Stimulated activated effector memory CD8-positive, alpha-beta T cell treated with anti-CD3 and anti-CD28 coated beads, Interleukin-12 subunit alpha, Interleukin-12 subunit beta, amount 100 ng/mL, for 72 hours (primary cell): Measurements from ENCODE around the gene SUCLG2.
A peak's percentile ranks its signal among the peaks of the same experiment; 100 is the strongest.

Experiments
- ATAC-seq: fragments of 150-1000 bp; cut with Tn5 transposase; 2 replicates; pipeline ENCODE4 v1.10.0; 2021
- DNase-seq, 2 donors: peaks; one replicate each; pipeline ENCODE4 v3.0.0; 2021 to 2022; ENCODE audit warnings: low spot score in 2 of 2
- H3K27ac Mint-ChIP-seq: one replicate; pipeline ENCODE4 v1.8.0; 2022; ENCODE audit warnings: mild to moderate bottlenecking, mixed read lengths
- H3K36me3 Mint-ChIP-seq: one replicate; pipeline ENCODE4 v1.8.0; 2022; ENCODE audit warnings: mild to moderate bottlenecking, mixed read lengths
- H3K4me1 Mint-ChIP-seq: one replicate; pipeline ENCODE4 v1.8.0; 2022; ENCODE audit warnings: mixed read lengths
- H3K4me3 Mint-ChIP-seq: one replicate; pipeline ENCODE4 v1.8.0; 2022; ENCODE audit warnings: mild to moderate bottlenecking, mixed read lengths
- H3K9me3 Mint-ChIP-seq: one replicate; pipeline ENCODE4 v1.8.0; 2022; ENCODE audit warnings: mixed read lengths

The SUCLG2 gene

DNA sequence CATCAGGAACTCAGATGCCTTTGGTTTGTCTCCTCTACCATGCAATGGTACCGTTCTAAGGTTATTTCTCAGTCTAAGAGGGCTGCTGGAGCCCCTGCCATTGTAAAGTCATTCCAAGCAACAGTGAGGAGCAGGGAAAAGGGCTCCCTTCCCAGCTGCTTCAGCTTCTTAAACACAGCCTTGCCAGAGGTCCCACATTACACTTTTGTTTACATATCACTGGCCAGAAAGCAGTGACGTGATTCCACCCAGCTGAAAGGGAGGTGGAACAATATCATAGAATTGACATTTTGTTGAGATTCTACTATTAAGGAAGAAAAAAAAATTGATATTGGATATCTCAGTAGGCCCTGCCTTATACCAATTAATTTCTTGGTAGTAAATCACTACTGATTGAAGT is 194.6 kb downstream of the SUCLG2 start:
- no peak for DNase-seq
- Mint-ChIP-seq H3K4me1 (peaks cover 27% of the 10 kb centered on the region), H3K27ac (no peak overlapping the region), H3K36me3 (no peaks in the 10 kb centered on the region), H3K4me3 (no peak overlapping the region), H3K9me3 (no peaks in the 10 kb centered on the region)
- ATAC-seq = no peak

DNA sequence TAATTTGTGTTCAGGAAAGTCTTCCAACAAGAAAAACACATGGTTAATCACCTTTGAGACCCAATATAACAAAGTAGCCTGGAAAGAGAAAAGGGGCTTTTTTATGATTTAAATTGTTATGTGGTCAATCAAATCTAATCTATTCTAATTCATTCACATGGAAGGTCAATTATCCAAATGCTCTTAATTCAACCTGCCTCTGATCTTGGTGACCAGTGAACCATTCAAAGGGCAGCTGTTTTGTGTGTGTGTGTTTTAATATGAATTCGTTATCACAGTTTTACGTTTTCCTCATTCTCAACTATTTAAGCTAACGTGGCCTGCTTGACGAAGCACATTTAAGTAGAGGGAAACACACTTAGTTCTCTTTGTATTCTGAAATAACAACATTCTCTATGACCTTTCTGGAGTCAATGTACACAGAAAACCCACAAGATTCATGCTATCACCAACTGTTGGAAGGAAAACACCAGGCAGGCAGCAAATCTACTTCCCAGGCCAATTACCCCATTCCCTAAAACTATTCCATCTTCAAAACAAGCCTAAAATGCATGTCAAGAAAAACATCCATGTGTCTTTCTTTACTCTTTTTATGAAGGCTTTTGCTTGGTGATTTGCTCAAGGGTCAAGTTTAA is 195.4 kb downstream of the SUCLG2 start:
- no peak for DNase-seq
- H3K4me1 Mint-ChIP-seq = peaks cover 27% of the 10 kb centered on the region
- H3K36me3 Mint-ChIP-seq = no peaks in the 10 kb centered on the region
- H3K4me3 Mint-ChIP-seq = no peak overlapping the region
- no peak overlapping the region for H3K27ac Mint-ChIP-seq
- ATAC-seq = no peak
- H3K9me3 Mint-ChIP-seq = no peaks in the 10 kb centered on the region

DNA sequence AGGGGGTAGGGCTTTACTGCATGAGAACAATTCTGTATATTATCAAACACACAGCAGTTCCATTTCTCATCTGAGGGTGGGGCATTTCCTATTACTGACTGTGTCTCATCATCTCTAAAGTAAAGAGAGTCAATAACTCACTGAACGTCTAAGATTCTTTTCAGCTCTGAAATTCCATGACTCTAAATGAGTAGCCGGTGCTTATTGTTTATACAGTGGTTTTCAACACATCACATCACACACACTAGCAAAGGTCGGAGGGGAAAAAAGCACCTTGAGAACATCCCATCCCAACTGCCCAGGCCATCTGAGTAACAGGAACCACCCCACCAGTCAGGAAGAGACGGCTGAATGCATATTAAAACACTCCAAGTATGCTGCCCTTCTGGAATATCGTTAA is 196.0 kb downstream of the SUCLG2 start:
- Mint-ChIP-seq H3K27ac (no peak overlapping the region), H3K36me3 (no peaks in the 10 kb centered on the region), H3K4me3 (no peak overlapping the region), H3K9me3 (no peaks in the 10 kb centered on the region), H3K4me1 (peaks cover 27% of the 10 kb centered on the region)
- DNase-seq = no peak
- ATAC-seq = no peak

DNA sequence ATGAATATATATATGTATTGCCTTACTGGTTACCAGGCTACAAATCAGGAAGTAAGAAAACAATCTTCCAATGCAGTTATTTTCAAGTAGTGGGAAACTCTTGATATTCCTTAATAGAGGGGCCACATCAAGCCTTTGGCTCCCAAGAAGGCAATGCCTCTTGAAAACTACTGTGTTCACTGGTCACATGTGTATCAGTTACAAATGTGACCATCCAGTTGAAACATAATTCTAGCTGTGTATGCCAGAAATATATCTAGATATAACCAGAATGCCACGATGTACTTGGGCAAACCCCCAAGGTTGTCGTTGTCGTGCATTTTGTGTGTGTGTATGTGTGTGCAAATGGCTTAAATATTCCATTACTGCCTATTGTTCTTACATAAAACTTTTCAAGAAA is 200.8 kb downstream of the SUCLG2 start:
- H3K9me3 Mint-ChIP-seq = no peaks in the 10 kb centered on the region
- no peak overlapping the region for H3K4me3 Mint-ChIP-seq
- no peak for DNase-seq
- H3K4me1 Mint-ChIP-seq = peaks cover 15% of the 10 kb centered on the region
- no peak overlapping the region for H3K27ac Mint-ChIP-seq
- no peaks in the 10 kb centered on the region for H3K36me3 Mint-ChIP-seq
- ATAC-seq = no peak

DNA sequence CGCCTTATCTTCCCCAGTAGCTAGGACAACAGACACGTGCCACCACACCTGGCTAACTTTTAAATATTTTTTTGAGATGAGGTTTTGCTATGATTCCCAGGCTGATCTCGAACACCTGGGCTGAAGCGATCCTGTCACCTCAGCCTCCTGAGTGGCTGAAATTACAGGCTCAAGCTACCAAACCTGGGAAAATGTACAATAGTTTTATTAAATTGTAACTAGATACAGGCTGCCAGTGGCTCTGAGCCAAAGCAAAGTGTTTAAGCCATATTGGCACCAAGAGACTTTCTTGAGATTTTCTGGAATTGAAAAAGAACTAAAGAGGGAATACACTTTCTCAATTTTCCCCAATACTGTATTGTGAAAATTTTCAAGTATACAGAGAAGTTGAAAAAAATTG is 204.3 kb downstream of the SUCLG2 start:
- Mint-ChIP-seq H3K9me3 (no peaks in the 10 kb centered on the region), H3K36me3 (no peaks in the 10 kb centered on the region), H3K27ac (no peak overlapping the region), H3K4me3 (no peak overlapping the region), H3K4me1 (peaks cover 5% of the 10 kb centered on the region)
- no peak for ATAC-seq
- no peak for DNase-seq

- Mint-ChIP-seq H3K4me1 (peaks cover 5% of the 10 kb centered on the region), H3K4me3 (no peak overlapping the region), H3K9me3 (peaks cover 3% of the 10 kb centered on the region), H3K27ac (no peak overlapping the region), H3K36me3 (no peaks in the 10 kb centered on the region)
- DNase-seq (no peak), ATAC-seq (no peak)
These were observed 207.0 kb downstream of the SUCLG2 start for GRCh38 chr3:67447393-67447792.

- ATAC-seq = peak; percentile 88
- peaks cover 8% of the 10 kb centered on the region for H3K9me3 Mint-ChIP-seq
- peaks cover 27% of the 10 kb centered on the region for H3K4me1 Mint-ChIP-seq
- no peaks in the 10 kb centered on the region for H3K36me3 Mint-ChIP-seq
- DNase-seq = no peak
- H3K27ac Mint-ChIP-seq = peak overlapping the region; percentile 66
- H3K4me3 Mint-ChIP-seq = no peak overlapping the region
These were observed 216.6 kb downstream of the SUCLG2 start for GRCh38 chr3:67437789-67438188.

DNA sequence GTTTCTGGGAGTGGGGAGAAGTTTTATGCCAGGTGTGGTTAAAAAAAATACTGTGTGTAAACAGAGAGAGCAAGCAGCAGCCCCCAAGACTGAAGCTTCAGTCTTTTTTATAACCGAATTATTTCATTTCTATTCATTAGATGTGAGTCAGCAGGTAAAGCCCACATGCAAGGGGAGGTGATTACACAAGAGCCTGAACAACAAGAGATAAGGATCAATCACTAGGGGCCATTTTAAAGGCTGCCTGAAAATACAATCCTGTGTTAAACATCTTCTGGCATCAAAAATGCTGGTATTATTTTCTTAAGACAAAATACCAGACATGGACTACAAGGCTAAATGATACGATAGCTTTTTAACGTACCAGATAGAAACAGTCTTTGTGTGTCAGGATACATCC is 217.3 kb downstream of the SUCLG2 start:
- Mint-ChIP-seq H3K4me1 (peaks cover 27% of the 10 kb centered on the region), H3K36me3 (no peaks in the 10 kb centered on the region), H3K4me3 (no peak overlapping the region), H3K27ac (no peak overlapping the region), H3K9me3 (peaks cover 10% of the 10 kb centered on the region)
- ATAC-seq (no peak), DNase-seq (no peak)

DNA sequence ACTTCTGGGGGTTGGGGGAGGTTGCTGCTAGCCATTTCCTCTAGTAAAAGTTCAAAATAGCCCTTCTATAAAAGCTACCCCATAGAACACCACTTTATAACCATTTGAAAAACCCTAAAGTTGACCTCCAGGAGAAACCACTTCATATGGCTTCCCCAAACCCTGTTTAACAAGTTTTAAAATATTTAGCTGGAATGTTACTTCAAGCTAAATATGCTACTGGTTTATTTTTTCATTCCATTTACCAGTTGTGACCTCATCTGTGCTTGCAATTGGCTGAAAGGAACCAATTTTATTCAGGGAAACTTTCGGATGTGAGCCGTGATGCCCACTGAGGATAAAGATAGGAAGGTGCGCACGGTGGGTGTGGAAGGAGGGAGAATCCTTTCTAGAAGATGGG is 221.3 kb downstream of the SUCLG2 start:
- peaks cover 14% of the 10 kb centered on the region for H3K9me3 Mint-ChIP-seq
- H3K27ac Mint-ChIP-seq = no peak overlapping the region
- no peak overlapping the region for H3K4me3 Mint-ChIP-seq
- H3K36me3 Mint-ChIP-seq = no peaks in the 10 kb centered on the region
- DNase-seq (no peak), ATAC-seq (no peak)
- peaks cover 17% of the 10 kb centered on the region for H3K4me1 Mint-ChIP-seq

GRCh38 chr3:67431887-67432286 is 222.5 kb downstream of the SUCLG2 start:
- H3K4me3 Mint-ChIP-seq = no peak overlapping the region
- peaks cover 13% of the 10 kb centered on the region for H3K4me1 Mint-ChIP-seq

GRCh38 chr3:67423722-67424121 is 230.7 kb downstream of the SUCLG2 start:
- Mint-ChIP-seq H3K36me3 (no peaks in the 10 kb centered on the region), H3K4me1 (peaks cover 10% of the 10 kb centered on the region), H3K9me3 (peaks cover 17% of the 10 kb centered on the region), H3K27ac (no peak overlapping the region), H3K4me3 (no peak overlapping the region)
- DNase-seq (no peak), ATAC-seq (no peak)

More at GRCh38 chr3:67431887-67432286, 222.5 kb downstream of the SUCLG2 start:
- DNase-seq (no peak), ATAC-seq (no peak)
- H3K9me3 Mint-ChIP-seq = peaks cover 12% of the 10 kb centered on the region
- no peaks in the 10 kb centered on the region for H3K36me3 Mint-ChIP-seq
- no peak overlapping the region for H3K27ac Mint-ChIP-seq

- Mint-ChIP-seq H3K4me3 (no peak overlapping the region), H3K9me3 (peaks cover 15% of the 10 kb centered on the region), H3K27ac (no peak overlapping the region), H3K4me1 (peaks cover 10% of the 10 kb centered on the region), H3K36me3 (no peaks in the 10 kb centered on the region)
- ATAC-seq = no peak
- no peak for DNase-seq
These were observed 232.5 kb downstream of the SUCLG2 start for GRCh38 chr3:67421912-67422311.

- H3K4me1 Mint-ChIP-seq = peaks cover 16% of the 10 kb centered on the region
- no peaks in the 10 kb centered on the region for H3K36me3 Mint-ChIP-seq
- no peak overlapping the region for H3K27ac Mint-ChIP-seq
- H3K9me3 Mint-ChIP-seq = peaks cover 15% of the 10 kb centered on the region
- no peak for ATAC-seq
- no peak overlapping the region for H3K4me3 Mint-ChIP-seq
- no peak for DNase-seq
These were observed 234.6 kb downstream of the SUCLG2 start for GRCh38 chr3:67419779-67420178.

GRCh38 chr3:67419218-67419529 is 235.2 kb downstream of the SUCLG2 start:
- Mint-ChIP-seq H3K27ac (no peak overlapping the region), H3K4me3 (no peak overlapping the region), H3K4me1 (peaks cover 16% of the 10 kb centered on the region), H3K9me3 (peaks cover 15% of the 10 kb centered on the region), H3K36me3 (no peaks in the 10 kb centered on the region)
- no peak for DNase-seq
- no peak for ATAC-seq

GRCh38 chr3:67418426-67419217 is 235.8 kb downstream of the SUCLG2 start:
- Mint-ChIP-seq H3K4me3 (no peak overlapping the region), H3K4me1 (peaks cover 15% of the 10 kb centered on the region), H3K27ac (no peak overlapping the region), H3K9me3 (peaks cover 10% of the 10 kb centered on the region), H3K36me3 (no peaks in the 10 kb centered on the region)
- DNase-seq = no peak
- ATAC-seq = no peak

DNA sequence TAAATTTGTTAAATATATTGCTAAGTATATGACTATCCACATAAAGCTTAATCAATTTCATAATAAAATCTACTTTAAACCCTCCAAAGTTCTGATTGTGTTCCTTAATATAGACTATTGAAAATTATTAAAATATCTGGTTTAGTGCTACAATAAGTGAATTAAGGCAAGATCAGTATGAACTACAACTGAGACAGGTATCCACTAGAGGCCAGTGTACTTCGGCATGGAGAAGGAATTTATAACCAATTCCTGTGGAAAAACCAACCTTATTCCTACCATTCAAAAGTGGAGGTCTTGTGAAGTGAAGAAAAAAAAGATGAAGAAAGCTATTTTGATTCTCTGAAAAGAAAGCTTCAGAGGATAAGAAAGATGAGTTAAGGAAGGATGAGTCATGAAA is 237.7 kb downstream of the SUCLG2 start:
- H3K4me3 Mint-ChIP-seq = no peak overlapping the region
- H3K9me3 Mint-ChIP-seq = peaks cover 9% of the 10 kb centered on the region
- no peak for ATAC-seq
- H3K4me1 Mint-ChIP-seq = peaks cover 15% of the 10 kb centered on the region
- H3K27ac Mint-ChIP-seq = no peak overlapping the region
- no peak for DNase-seq
- H3K36me3 Mint-ChIP-seq = no peaks in the 10 kb centered on the region
